Prostate gland (tissue), 2 donors: ENCODE results near the gene ATP6V1C2.

ENCODE experiments used
- CTCF ChIP-seq, 4 experiments: fragments of 200-600 bp in 2 of 4; fragments of 450-650 bp in 2 of 4; sonication (generic) in 2 of 4; IDR thresholded peaks; 1 replicate in 3 of 4; 2 replicates in 1 of 4; pipeline ENCODE4 v1.5.1; 2016 to 2019; ENCODE audit warnings: antibody characterized with exemption in 4 of 4, mild to moderate bottlenecking in 2 of 4, moderate library complexity in 2 of 4
- POLR2A ChIP-seq: fragments of 450-650 bp; IDR thresholded peaks from one replicate; pipeline ENCODE4 v1.6.1; 2016; ENCODE audit warnings: antibody characterized with exemption, mild to moderate bottlenecking
- POLR2AphosphoS5 ChIP-seq: sonication (generic); formaldehyde crosslinking; IDR thresholded peaks from one replicate; pipeline ENCODE4 v1.6.1; 2017; ENCODE audit warnings: antibody characterized with exemption

GRCh38 chr2:10800163-10800562 lies 78.7 kb downstream of the ATP6V1C2 start:
- no peak for TF ChIP-seq CTCF (IDR thresholded peaks at IDR 0.05)
- TF ChIP-seq POLR2A, result no peak
- TF ChIP-seq POLR2AphosphoS5, result no peak
